Kidney (tissue), 14 donors: Measurements from ENCODE around the gene CCDC9. TPM values are rescaled to one million over a fixed set of nuclear protein-coding genes. Genes with fewer than 3 reads are reported as not detected.

Experiments used
- DNase-seq, 5 donors: peaks; one replicate each; pipeline ENCODE4 v3.0.0-alpha.2; 2013 to 2020
- FAIRE-seq: peaks from 2 replicates; lab custom pipeline; 2012; peaks lifted over from hg19 to GRCh38; lab: Jason Lieb, UNC
- H3K27ac ChIP-seq, 2 donors: one replicate each; pipeline ENCODE4 v1.7.0; 2013; ENCODE audit warnings: low read depth in 2 of 2, low read length in 2 of 2, inconsistent platforms in 1 of 2
- H3K27me3 ChIP-seq: one replicate; pipeline ENCODE4 v1.7.1; 2013; ENCODE audit warnings: low read length, inconsistent platforms; ENCODE audit not compliant: control insufficient read depth, insufficient read depth
- H3K36me3 ChIP-seq, 3 donors: one replicate each; pipeline versions ENCODE4 v1.7.0 to v1.7.1; 2013; ENCODE audit warnings: low read length in 3 of 3, control low read depth in 1 of 3, inconsistent platforms in 1 of 3; ENCODE audit not compliant: insufficient read depth in 3 of 3, control insufficient read depth in 2 of 3
- H3K4me1 ChIP-seq, 3 donors: one replicate each; pipeline versions ENCODE4 v1.7.0 to v1.7.1; 2013; ENCODE audit warnings: low read length in 3 of 3, inconsistent platforms in 1 of 3, low read depth in 1 of 3; ENCODE audit not compliant: control insufficient read depth in 2 of 3, insufficient read depth in 2 of 3
- H3K4me3 ChIP-seq, 3 donors: one replicate each; pipeline versions ENCODE4 v1.7.0 to v1.8.1; 2013; ENCODE audit warnings: low read length in 3 of 3, control low read depth in 1 of 3, inconsistent platforms in 1 of 3
- H3K9ac ChIP-seq, 3 donors: one replicate each; pipeline versions ENCODE4 v1.7.0 to v1.7.1; 2013; ENCODE audit warnings: low read length in 3 of 3, control low read depth in 1 of 3, inconsistent platforms in 1 of 3
- H3K9me3 ChIP-seq, 3 donors: one replicate each; pipeline versions ENCODE4 v1.7.0 to v1.7.1; 2013; ENCODE audit warnings: low read length in 3 of 3, control low read depth in 1 of 3, inconsistent platforms in 1 of 3; ENCODE audit not compliant: control insufficient read depth in 2 of 3, insufficient read depth in 1 of 3
- intact Hi-C: fragments of 100-400 bp; cut with DNase I; formaldehyde crosslinking; loops from one replicate; pipeline ENCODE4 v1.11.1; 2022
- microRNA-seq: library from miRNA; unstranded; fragments of <30 nt; microRNA quantifications from one replicate; pipeline ENCODE4 v1.2.0, GENCODE V29; 2020
- polyA plus RNA-seq: library from polyadenylated mRNA; stranded (reverse); fragments of 350-450 nt; fragmentation: Illumina TruSeq; extraction: RNeasy Lipid Tissue Mini Kit (QIAGEN cat#74804); gene quantifications from one replicate; pipeline ENCODE4 v1.2.3, GENCODE V29; 2014; ENCODE audit warnings: low read depth, low replicate concordance; ENCODE audit not compliant: insufficient read depth
- total RNA-seq: library from RNA; stranded (reverse); fragmentation: NEBNext Ultra II Directional; extraction: Animal tissue kit (Norgen Biotek cat#: 25700); gene quantifications from one replicate; pipeline ENCODE4 v1.2.1, GENCODE V29; 2021
- TF ChIP-seq, protein P1 (sequence below): IDR thresholded peaks from 3 replicates; pipeline ENCODE4 v1.5.1; 2012; ENCODE audit warnings: mild to moderate bottlenecking, moderate library complexity, borderline replicate concordance; ENCODE audit not compliant: insufficient read depth; ENCODE audit errors: extremely low read depth
- donor health status: control.
- donor health status: control.
- donor health status: control.
- donor health status: control.
- donor health status: control.
- donor health status: DM: yes; HTN: yes; CAD: no.
- donor health status: Normal renal cell carcinoma (clear cell type).

Gene CCDC9
- total and polyA plus RNA-seq, 2 donors from 2014 or later = 14.0 to 49.0 TPM

DNA sequence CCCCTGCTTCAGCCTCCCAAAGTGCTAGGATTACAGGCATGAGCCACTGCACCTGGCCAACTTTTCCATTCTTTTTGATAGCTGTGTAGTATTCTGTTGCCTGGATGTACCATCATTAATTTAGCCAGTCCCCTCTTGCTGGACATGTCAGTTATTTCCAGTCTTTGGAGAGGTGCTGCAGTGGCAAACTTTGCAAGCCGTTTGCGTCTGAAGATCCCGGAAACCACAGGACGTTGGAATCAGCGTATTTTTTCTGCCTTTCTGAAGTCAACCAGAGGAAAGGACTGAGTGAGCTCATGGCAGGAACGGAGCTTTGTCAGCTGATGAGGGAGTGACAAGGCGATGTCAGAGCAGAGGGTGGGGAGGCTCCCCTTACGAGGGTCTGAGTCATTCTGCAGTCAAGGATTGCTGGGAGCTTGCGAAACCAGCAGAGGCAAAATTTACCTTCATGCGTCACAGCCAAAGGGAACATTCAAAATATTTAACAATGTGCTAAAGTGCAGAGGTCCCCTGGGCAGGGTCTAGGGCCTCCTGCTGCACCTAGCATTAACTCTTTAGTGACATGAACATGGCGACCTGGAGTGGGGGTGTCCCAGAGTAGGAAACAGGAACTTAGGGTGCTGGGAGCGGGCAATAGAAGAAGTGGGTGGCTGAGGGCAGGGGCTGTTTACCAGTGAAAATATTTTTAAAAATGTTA, 58.9 kb downstream of the CCDC9 start:
- FAIRE-seq (no peak), DNase-seq (no peak)
- Histone ChIP-seq H3K27ac (no peak overlapping the region), H3K9me3 (no peaks in the 10 kb centered on the region), H3K4me1 (no peaks in the 10 kb centered on the region), H3K4me3 (no peak overlapping the region), H3K36me3 (no peaks in the 10 kb centered on the region), H3K27me3 (no peaks in the 10 kb centered on the region), H3K9ac (no peak overlapping the region)
- TF ChIP-seq, protein P1, sequence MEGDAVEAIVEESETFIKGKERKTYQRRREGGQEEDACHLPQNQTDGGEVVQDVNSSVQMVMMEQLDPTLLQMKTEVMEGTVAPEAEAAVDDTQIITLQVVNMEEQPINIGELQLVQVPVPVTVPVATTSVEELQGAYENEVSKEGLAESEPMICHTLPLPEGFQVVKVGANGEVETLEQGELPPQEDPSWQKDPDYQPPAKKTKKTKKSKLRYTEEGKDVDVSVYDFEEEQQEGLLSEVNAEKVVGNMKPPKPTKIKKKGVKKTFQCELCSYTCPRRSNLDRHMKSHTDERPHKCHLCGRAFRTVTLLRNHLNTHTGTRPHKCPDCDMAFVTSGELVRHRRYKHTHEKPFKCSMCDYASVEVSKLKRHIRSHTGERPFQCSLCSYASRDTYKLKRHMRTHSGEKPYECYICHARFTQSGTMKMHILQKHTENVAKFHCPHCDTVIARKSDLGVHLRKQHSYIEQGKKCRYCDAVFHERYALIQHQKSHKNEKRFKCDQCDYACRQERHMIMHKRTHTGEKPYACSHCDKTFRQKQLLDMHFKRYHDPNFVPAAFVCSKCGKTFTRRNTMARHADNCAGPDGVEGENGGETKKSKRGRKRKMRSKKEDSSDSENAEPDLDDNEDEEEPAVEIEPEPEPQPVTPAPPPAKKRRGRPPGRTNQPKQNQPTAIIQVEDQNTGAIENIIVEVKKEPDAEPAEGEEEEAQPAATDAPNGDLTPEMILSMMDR = no peak
- intact Hi-C loops = no loop called here

DNA sequence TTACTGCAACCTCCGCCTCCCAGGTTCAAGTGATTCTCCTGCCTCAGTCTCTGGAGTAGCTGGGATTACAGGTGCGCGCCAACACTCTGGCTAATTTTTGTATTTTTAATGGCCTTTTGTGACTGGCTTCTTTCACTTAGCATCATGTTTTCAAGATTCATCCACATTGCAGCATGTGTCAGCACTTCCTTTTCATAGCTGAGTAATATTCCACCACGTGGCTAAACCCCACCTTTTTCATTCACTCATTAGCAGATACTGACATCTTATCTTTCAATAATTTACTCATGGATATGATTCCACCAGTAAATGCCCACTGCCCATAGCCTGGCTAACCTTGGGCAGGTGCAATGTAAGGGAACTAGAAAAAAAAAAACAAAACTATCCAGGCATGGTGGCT, 60.2 kb downstream of the CCDC9 start:
- H3K9ac ChIP-seq = no peak overlapping the region
- no peaks in the 10 kb centered on the region for H3K4me1 ChIP-seq
- TF ChIP-seq, protein P1 = no peak
- intact Hi-C loops = no loop called here
- H3K36me3 ChIP-seq = no peaks in the 10 kb centered on the region
- no peak overlapping the region for H3K4me3 ChIP-seq
- DNase-seq (no peak), FAIRE-seq (no peak)
- H3K27me3 ChIP-seq = no peaks in the 10 kb centered on the region
- peaks cover 0 to 1% (median 0%) of the 10 kb centered on the region in 3 donors for H3K9me3 ChIP-seq
- H3K27ac ChIP-seq = no peak overlapping the region

DNA sequence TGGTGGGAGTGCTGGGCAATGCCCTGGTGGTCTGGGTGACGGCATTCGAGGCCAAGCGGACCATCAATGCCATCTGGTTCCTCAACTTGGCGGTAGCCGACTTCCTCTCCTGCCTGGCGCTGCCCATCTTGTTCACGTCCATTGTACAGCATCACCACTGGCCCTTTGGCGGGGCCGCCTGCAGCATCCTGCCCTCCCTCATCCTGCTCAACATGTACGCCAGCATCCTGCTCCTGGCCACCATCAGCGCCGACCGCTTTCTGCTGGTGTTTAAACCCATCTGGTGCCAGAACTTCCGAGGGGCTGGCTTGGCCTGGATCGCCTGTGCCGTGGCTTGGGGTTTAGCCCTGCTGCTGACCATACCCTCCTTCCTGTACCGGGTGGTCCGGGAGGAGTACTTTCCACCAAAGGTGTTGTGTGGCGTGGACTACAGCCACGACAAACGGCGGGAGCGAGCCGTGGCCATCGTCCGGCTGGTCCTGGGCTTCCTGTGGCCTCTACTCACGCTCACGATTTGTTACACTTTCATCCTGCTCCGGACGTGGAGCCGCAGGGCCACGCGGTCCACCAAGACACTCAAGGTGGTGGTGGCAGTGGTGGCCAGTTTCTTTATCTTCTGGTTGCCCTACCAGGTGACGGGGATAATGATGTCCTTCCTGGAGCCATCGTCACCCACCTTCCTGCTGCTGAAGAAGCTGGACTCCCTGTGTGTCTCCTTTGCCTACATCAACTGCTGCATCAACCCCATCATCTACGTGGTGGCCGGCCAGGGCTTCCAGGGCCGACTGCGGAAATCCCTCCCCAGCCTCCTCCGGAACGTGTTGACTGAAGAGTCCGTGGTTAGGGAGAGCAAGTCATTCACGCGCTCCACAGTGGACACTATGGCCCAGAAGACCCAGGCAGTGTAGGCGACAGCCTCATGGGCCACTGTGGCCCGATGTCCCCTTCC, 63.9 kb downstream of the CCDC9 start:
- intact Hi-C loops = no loop called here
- Histone ChIP-seq H3K27ac (no peak overlapping the region), H3K9me3 (peaks cover 0 to 4% (median 0%) of the 10 kb centered on the region in 3 donors), H3K4me3 (no peak overlapping the region), H3K36me3 (no peaks in the 10 kb centered on the region), H3K27me3 (no peaks in the 10 kb centered on the region), H3K9ac (no peak overlapping the region), H3K4me1 (no peaks in the 10 kb centered on the region)
- DNase-seq = no peak
- TF ChIP-seq, protein P1 = no peak
- no peak for FAIRE-seq

Small RNAs within 50 kb of the gene (microRNA-seq; reads per million reads assigned to microRNA genes)
- not detected for gene MIR3190
- gene MIR3191 = not detected

Other genes starting within 250 kb of the CCDC9 start
- gene NPAS1, start 236.7 kb upstream of the CCDC9 start, total RNA-seq = 0.38 TPM
- gene NPAS1, start 236.7 kb upstream of the CCDC9 start, polyA plus RNA-seq = 1.7 TPM
- 34.1 TPM for gene TMEM160, start 207.9 kb upstream of the CCDC9 start, total RNA-seq
- 57.9 TPM for gene TMEM160, start 207.9 kb upstream of the CCDC9 start, polyA plus RNA-seq
- gene ZC3H4, start 142.7 kb upstream of the CCDC9 start, total RNA-seq = 55.2 TPM
- gene ZC3H4, start 142.7 kb upstream of the CCDC9 start, polyA plus RNA-seq = 5.7 TPM
- 49.4 TPM for gene SAE1, start 125.7 kb upstream of the CCDC9 start, total RNA-seq
- gene SAE1, start 125.7 kb upstream of the CCDC9 start, polyA plus RNA-seq = 39.5 TPM
- gene BBC3, start 25.3 kb upstream of the CCDC9 start, total RNA-seq = 14.2 TPM
- 3.2 TPM for gene BBC3, start 25.3 kb upstream of the CCDC9 start, polyA plus RNA-seq
- 28.4 TPM for gene INAFM1, start 18.4 kb downstream of the CCDC9 start, total RNA-seq
- gene INAFM1, start 18.4 kb downstream of the CCDC9 start, polyA plus RNA-seq = 17.0 TPM
- 26.6 TPM for gene C5AR1, start 53.3 kb downstream of the CCDC9 start, total RNA-seq
- 6.5 TPM for gene C5AR1, start 53.3 kb downstream of the CCDC9 start, polyA plus RNA-seq
- gene C5AR2, start 75.7 kb downstream of the CCDC9 start, total RNA-seq = 2.5 TPM
- 3.0 TPM for gene C5AR2, start 75.7 kb downstream of the CCDC9 start, polyA plus RNA-seq
- gene DHX34, start 92.8 kb downstream of the CCDC9 start, total RNA-seq = 13.6 TPM
- 7.2 TPM for gene DHX34, start 92.8 kb downstream of the CCDC9 start, polyA plus RNA-seq
- gene MEIS3, start 163.0 kb downstream of the CCDC9 start, total RNA-seq = 7.6 TPM
- gene MEIS3, start 163.0 kb downstream of the CCDC9 start, polyA plus RNA-seq = 3.8 TPM
- 0.94 TPM for gene SLC8A2, start 215.4 kb downstream of the CCDC9 start, total RNA-seq
- not detected for gene SLC8A2, start 215.4 kb downstream of the CCDC9 start, polyA plus RNA-seq
- gene KPTN, start 227.7 kb downstream of the CCDC9 start, total RNA-seq = 7.4 TPM
- 25.5 TPM for gene KPTN, start 227.7 kb downstream of the CCDC9 start, polyA plus RNA-seq